ENCODE measurements around the gene KREMEN2.
"Not testable (repeated sequence)": the region's sequence is repeated elsewhere in the genome, so short reads cannot be mapped to it uniquely, and the experiment has no call there.

The KREMEN2 gene

GRCh38 chr16:2928796-2929195 is 35.3 kb upstream of the KREMEN2 start:
- no peaks in the 10 kb centered on the region for H3K9me3 ChIP-seq (ENCODE audit: insufficient read depth, low read depth, low read length)
- H3K79me2 ChIP-seq (ENCODE audit: insufficient read depth, low read length), result no peaks in the 10 kb centered on the region
- no peak overlapping the region for H2AFZ ChIP-seq (ENCODE audit: low read length)
- H3K4me2 ChIP-seq (ENCODE audit: low read depth, low read length, poor library complexity, severe bottlenecking), result no peak overlapping the region
- no peak overlapping the region for H3K9ac ChIP-seq (ENCODE audit: low read depth, low read length, poor library complexity, severe bottlenecking)
- no peaks in the 10 kb centered on the region for H3K9me2 ChIP-seq (replicated peaks; ENCODE audit: low read depth, low read length)
- no peaks in the 10 kb centered on the region for H3K36me3 ChIP-seq (ENCODE audit: insufficient read depth, low read length)
- H3K4me3 ChIP-seq (ENCODE audit: low read length, poor library complexity, severe bottlenecking), result no peak overlapping the region
- TF ChIP-seq EZH2phosphoT487 (IDR thresholded peaks at IDR 0.05; ENCODE audit: borderline replicate concordance), result no peak
- TF ChIP-seq, protein P1, sequence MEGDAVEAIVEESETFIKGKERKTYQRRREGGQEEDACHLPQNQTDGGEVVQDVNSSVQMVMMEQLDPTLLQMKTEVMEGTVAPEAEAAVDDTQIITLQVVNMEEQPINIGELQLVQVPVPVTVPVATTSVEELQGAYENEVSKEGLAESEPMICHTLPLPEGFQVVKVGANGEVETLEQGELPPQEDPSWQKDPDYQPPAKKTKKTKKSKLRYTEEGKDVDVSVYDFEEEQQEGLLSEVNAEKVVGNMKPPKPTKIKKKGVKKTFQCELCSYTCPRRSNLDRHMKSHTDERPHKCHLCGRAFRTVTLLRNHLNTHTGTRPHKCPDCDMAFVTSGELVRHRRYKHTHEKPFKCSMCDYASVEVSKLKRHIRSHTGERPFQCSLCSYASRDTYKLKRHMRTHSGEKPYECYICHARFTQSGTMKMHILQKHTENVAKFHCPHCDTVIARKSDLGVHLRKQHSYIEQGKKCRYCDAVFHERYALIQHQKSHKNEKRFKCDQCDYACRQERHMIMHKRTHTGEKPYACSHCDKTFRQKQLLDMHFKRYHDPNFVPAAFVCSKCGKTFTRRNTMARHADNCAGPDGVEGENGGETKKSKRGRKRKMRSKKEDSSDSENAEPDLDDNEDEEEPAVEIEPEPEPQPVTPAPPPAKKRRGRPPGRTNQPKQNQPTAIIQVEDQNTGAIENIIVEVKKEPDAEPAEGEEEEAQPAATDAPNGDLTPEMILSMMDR (conservative IDR thresholded peaks at IDR 0.05; ENCODE audit: low read length), result no peak
- H3K4me1 ChIP-seq (ENCODE audit: insufficient read depth, low read length, poor library complexity, severe bottlenecking), result no peaks in the 10 kb centered on the region
- no peaks in the 10 kb centered on the region for H3F3A ChIP-seq (ENCODE audit: low read depth)
- H4K20me1 ChIP-seq (ENCODE audit: insufficient read depth, low read length, poor library complexity, severe bottlenecking), result no peaks in the 10 kb centered on the region
- no peaks in the 10 kb centered on the region for H3K27me3 ChIP-seq (ENCODE audit: insufficient read depth, low read length, poor library complexity, severe bottlenecking)

- H4K20me1 ChIP-seq (ENCODE audit: insufficient read depth, low read length, poor library complexity, severe bottlenecking), result no peaks in the 10 kb centered on the region
- H3K9ac ChIP-seq (ENCODE audit: low read depth, low read length, poor library complexity, severe bottlenecking), result no peak overlapping the region
- H3K79me2 ChIP-seq (ENCODE audit: insufficient read depth, low read length), result no peaks in the 10 kb centered on the region
- no peaks in the 10 kb centered on the region for H3K27me3 ChIP-seq (ENCODE audit: insufficient read depth, low read length, poor library complexity, severe bottlenecking)
- no peak for TF ChIP-seq EZH2phosphoT487 (IDR thresholded peaks at IDR 0.05; ENCODE audit: borderline replicate concordance)
- TF ChIP-seq, protein P1 (conservative IDR thresholded peaks at IDR 0.05; ENCODE audit: low read length), result no peak
- H3K4me3 ChIP-seq (ENCODE audit: low read length, poor library complexity, severe bottlenecking), result no peak overlapping the region
- H3K9me2 ChIP-seq (replicated peaks; ENCODE audit: low read depth, low read length), result no peaks in the 10 kb centered on the region
- no peaks in the 10 kb centered on the region for H3F3A ChIP-seq (ENCODE audit: low read depth)
- no peak overlapping the region for H2AFZ ChIP-seq (ENCODE audit: low read length)
- H3K9me3 ChIP-seq (ENCODE audit: insufficient read depth, low read depth, low read length), result no peaks in the 10 kb centered on the region
- H3K4me2 ChIP-seq (ENCODE audit: low read depth, low read length, poor library complexity, severe bottlenecking), result no peak overlapping the region
- H3K36me3 ChIP-seq (ENCODE audit: insufficient read depth, low read length), result no peaks in the 10 kb centered on the region
- no peaks in the 10 kb centered on the region for H3K4me1 ChIP-seq (ENCODE audit: insufficient read depth, low read length, poor library complexity, severe bottlenecking)
Observed at GRCh38 chr16:2929693-2930092, 34.4 kb upstream of the KREMEN2 start.

GRCh38 chr16:2930236-2930635 is 33.8 kb upstream of the KREMEN2 start:
- TF ChIP-seq, protein P1 (conservative IDR thresholded peaks at IDR 0.05; ENCODE audit: low read length), result no peak
- no peak for TF ChIP-seq EZH2phosphoT487 (IDR thresholded peaks at IDR 0.05; ENCODE audit: borderline replicate concordance)
- Histone ChIP-seq H3K9ac (ENCODE audit: low read depth, low read length, poor library complexity, severe bottlenecking) (no peak overlapping the region), H3K36me3 (ENCODE audit: insufficient read depth, low read length) (no peaks in the 10 kb centered on the region), H3F3A (ENCODE audit: low read depth) (no peaks in the 10 kb centered on the region), H3K9me2 (replicated peaks; ENCODE audit: low read depth, low read length) (no peaks in the 10 kb centered on the region), H3K4me3 (ENCODE audit: low read length, poor library complexity, severe bottlenecking) (no peak overlapping the region), H3K79me2 (ENCODE audit: insufficient read depth, low read length) (no peaks in the 10 kb centered on the region), H3K4me1 (ENCODE audit: insufficient read depth, low read length, poor library complexity, severe bottlenecking) (no peaks in the 10 kb centered on the region), H3K9me3 (ENCODE audit: insufficient read depth, low read depth, low read length) (no peaks in the 10 kb centered on the region), H4K20me1 (ENCODE audit: insufficient read depth, low read length, poor library complexity, severe bottlenecking) (no peaks in the 10 kb centered on the region), H3K27me3 (ENCODE audit: insufficient read depth, low read length, poor library complexity, severe bottlenecking) (no peaks in the 10 kb centered on the region), H2AFZ (ENCODE audit: low read length) (no peak overlapping the region), H3K4me2 (ENCODE audit: low read depth, low read length, poor library complexity, severe bottlenecking) (no peak overlapping the region)

DNA sequence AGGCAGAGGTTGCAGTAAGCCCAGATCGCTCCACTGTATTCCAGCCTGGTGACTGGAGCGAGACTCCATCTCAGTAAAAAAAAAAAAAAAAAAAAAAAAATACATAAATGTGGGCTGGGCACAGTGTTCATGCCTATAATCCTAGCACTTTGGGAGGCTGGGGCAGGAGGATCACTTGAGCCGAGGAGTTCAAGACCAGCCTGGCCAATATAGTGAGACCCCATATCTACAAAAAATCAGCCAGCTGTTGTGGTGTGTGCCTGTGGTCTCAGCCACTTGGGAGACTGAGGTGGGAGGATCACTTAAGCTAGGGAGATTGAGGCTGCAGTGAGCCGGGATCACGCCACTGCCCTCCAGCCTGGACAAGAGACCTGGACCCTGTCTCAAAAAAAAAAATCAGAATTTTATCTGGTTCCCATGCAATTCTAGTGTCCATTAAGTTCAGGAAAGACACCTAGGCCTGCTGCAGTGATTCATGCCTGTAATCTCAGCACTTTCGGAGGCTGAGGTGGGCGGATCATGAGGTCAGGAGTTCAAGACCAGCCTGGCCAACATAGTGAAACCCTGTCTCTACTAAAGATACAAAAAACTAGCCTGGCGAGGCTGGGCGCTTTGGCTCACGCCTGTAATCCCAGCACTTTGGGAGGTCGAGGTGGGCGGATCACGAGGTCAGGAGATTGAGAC is 32.7 kb upstream of the KREMEN2 start:
- not testable (repeated sequence) for H2AFZ ChIP-seq (ENCODE audit: low read length); H3K36me3 ChIP-seq (ENCODE audit: insufficient read depth, low read length); H3K79me2 ChIP-seq (ENCODE audit: insufficient read depth, low read length); H3K9me2 ChIP-seq (replicated peaks; ENCODE audit: low read depth, low read length); H3K4me3 ChIP-seq (ENCODE audit: low read length, poor library complexity, severe bottlenecking); H3K9me3 ChIP-seq (ENCODE audit: insufficient read depth, low read depth, low read length); H3F3A ChIP-seq (ENCODE audit: low read depth); H3K27me3 ChIP-seq (ENCODE audit: insufficient read depth, low read length, poor library complexity, severe bottlenecking); H3K9ac ChIP-seq (ENCODE audit: low read depth, low read length, poor library complexity, severe bottlenecking); H3K4me2 ChIP-seq (ENCODE audit: low read depth, low read length, poor library complexity, severe bottlenecking); H4K20me1 ChIP-seq (ENCODE audit: insufficient read depth, low read length, poor library complexity, severe bottlenecking); H3K4me1 ChIP-seq (ENCODE audit: insufficient read depth, low read length, poor library complexity, severe bottlenecking)
